GM19025 (cell line): ENCODE results near the gene TCEA3.

Experiments used
- ATAC-seq: cut with Tn5 transposase; IDR thresholded peaks from one replicate; pipeline ENCODE4 v1.9.1; 2021; ENCODE audit warnings: mild to moderate bottlenecking, low read depth, moderate library complexity; ENCODE audit not compliant: unreplicated experiment

TCEA3 gene

GRCh38 chr1:23370330-23370708 lies 54.2 kb downstream of the TCEA3 start:
- ATAC-seq = no peak

GRCh38 chr1:23369335-23370013 lies 55.1 kb downstream of the TCEA3 start, which contains the start of gene ZNF436:
TSS of gene ZNF436 (minus strand) at chr1:23369836. CDS start at chr1:23368005, 1,831 bp downstream.
- no peak for ATAC-seq

- peak; percentile 45 for ATAC-seq
Observed at GRCh38 chr1:23368562-23369334, 55.8 kb downstream of the TCEA3 start.

GRCh38 chr1:23367791-23368561 lies 56.6 kb downstream of the TCEA3 start:
- ATAC-seq = peak; percentile 90

- ATAC-seq = no peak
Observed at GRCh38 chr1:23367451-23367790, 57.1 kb downstream of the TCEA3 start.

- no peak for ATAC-seq
Observed at GRCh38 chr1:23366598-23366997, 58.0 kb downstream of the TCEA3 start.

GRCh38 chr1:23366146-23366545 lies 58.4 kb downstream of the TCEA3 start:
- ATAC-seq = no peak

- ATAC-seq = no peak
Observed at GRCh38 chr1:23362218-23362713, 62.3 kb downstream of the TCEA3 start.

GRCh38 chr1:23358310-23358875 lies 66.2 kb downstream of the TCEA3 start:
- ATAC-seq = no peak

- no peak for ATAC-seq
Observed at GRCh38 chr1:23357138-23357908, 67.2 kb downstream of the TCEA3 start.

GRCh38 chr1:23356471-23357137 lies 67.9 kb downstream of the TCEA3 start:
- no peak for ATAC-seq

GRCh38 chr1:23354245-23354644 lies 70.3 kb downstream of the TCEA3 start:
- no peak for ATAC-seq

- no peak for ATAC-seq
Observed at GRCh38 chr1:23352096-23352695, 72.4 kb downstream of the TCEA3 start.

GRCh38 chr1:23345920-23346319 lies 78.6 kb downstream of the TCEA3 start:
- ATAC-seq = no peak

GRCh38 chr1:23344987-23345472 lies 79.5 kb downstream of the TCEA3 start:
- ATAC-seq = no peak

GRCh38 chr1:23344111-23344986 lies 80.2 kb downstream of the TCEA3 start, which contains the start of gene HNRNPR:
TSS of gene HNRNPR (minus strand) at chr1:23344284. CDS start at chr1:23341008, 3,276 bp downstream.
- ATAC-seq = peak; percentile 91

GRCh38 chr1:23343221-23344110 lies 81.1 kb downstream of the TCEA3 start:
- peak; percentile 5 for ATAC-seq
